Osteoblast (primary cell): ENCODE measurements around the gene ABLIM1. TPM values are rescaled to one million over a fixed set of nuclear protein-coding genes. Genes with fewer than 3 reads are reported as not detected.

ENCODE experiments used
- DNase-seq: peaks from one replicate; pipeline ENCODE4 v3.0.0; 2011; ENCODE audit warnings: low spot score, mixed read lengths; ENCODE audit not compliant: insufficient read length; ENCODE audit errors: missing footprints
- H2AFZ ChIP-seq: 2 replicates; pipeline ENCODE4 v1.6.0; 2011; ENCODE audit warnings: mild to moderate bottlenecking, low read length
- H3K27ac ChIP-seq: 2 replicates; pipeline ENCODE4 v1.5.1; 2011; ENCODE audit warnings: mild to moderate bottlenecking, low read depth, low read length, moderate library complexity
- H3K27me3 ChIP-seq: 2 replicates; pipeline ENCODE4 v1.6.0; 2012; ENCODE audit warnings: mild to moderate bottlenecking, control low read depth, inconsistent platforms, low read length, moderate library complexity; ENCODE audit not compliant: insufficient read depth
- H3K36me3 ChIP-seq: 2 replicates; pipeline ENCODE4 v1.5.1; 2011; ENCODE audit warnings: mild to moderate bottlenecking, low read length, control low read depth, moderate library complexity; ENCODE audit not compliant: insufficient read depth
- H3K4me1 ChIP-seq: 2 replicates; pipeline ENCODE4 v1.5.1; 2011; ENCODE audit warnings: mild to moderate bottlenecking, low read length, control low read depth, moderate library complexity; ENCODE audit not compliant: insufficient read depth
- H3K4me2 ChIP-seq: 2 replicates; pipeline ENCODE4 v1.6.0; 2011; ENCODE audit warnings: mild to moderate bottlenecking, low read length; ENCODE audit not compliant: insufficient read depth
- H3K4me3 ChIP-seq: fragments of 200-600 bp; sonication (generic); 3 replicates; pipeline ENCODE4 v1.5.1; 2012; ENCODE audit warnings: mild to moderate bottlenecking, low read length, inconsistent platforms; ENCODE audit not compliant: insufficient read depth
- H3K79me2 ChIP-seq: 2 replicates; pipeline ENCODE4 v1.6.0; 2012; ENCODE audit warnings: mild to moderate bottlenecking, low read length, control low read depth, inconsistent platforms; ENCODE audit not compliant: insufficient read depth
- H3K9me3 ChIP-seq: 2 replicates; pipeline ENCODE4 v1.5.1; 2011; ENCODE audit warnings: low read depth, low read length, control low read depth
- H4K20me1 ChIP-seq: 2 replicates; pipeline ENCODE4 v1.6.0; 2012; ENCODE audit warnings: mild to moderate bottlenecking, low read length, control low read depth; ENCODE audit not compliant: insufficient read depth
- total RNA-seq: library from RNA; depleted of rRNA; stranded (reverse); fragments of >200 nt; gene quantifications from 2 replicates; pipeline ENCODE4 v1.2.3, GENCODE V29; 2012
- TF ChIP-seq, protein P1 (sequence below): IDR thresholded peaks from 2 replicates; pipeline ENCODE4 v1.5.1; 2011; ENCODE audit warnings: mild to moderate bottlenecking, low read depth, low read length, moderate library complexity; ENCODE audit errors: extremely low read depth

Gene ABLIM1
- total RNA-seq, 1 donor = 11.2 TPM

DNA sequence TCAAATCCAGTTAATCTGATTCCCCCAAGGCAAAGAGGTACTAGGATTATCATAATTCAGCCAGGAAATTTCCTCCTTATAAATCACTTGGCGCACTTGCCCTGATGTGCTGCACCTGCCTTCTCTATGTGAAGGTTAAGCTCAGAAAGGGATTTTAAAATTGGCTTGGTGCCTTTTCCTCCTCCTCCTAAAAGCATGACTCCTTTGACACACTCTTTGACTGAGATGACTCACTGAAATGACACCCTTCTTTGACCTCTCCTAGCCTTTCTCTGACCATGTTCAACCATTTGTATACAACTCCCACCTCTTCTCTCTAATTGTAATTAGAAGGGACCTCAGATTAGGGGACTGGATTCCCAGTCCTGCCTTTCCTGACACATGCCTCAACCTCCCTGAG lies 46.5 kb downstream of the ABLIM1 start:
- H3K36me3 ChIP-seq = no peaks in the 10 kb centered on the region
- TF ChIP-seq, protein P1, sequence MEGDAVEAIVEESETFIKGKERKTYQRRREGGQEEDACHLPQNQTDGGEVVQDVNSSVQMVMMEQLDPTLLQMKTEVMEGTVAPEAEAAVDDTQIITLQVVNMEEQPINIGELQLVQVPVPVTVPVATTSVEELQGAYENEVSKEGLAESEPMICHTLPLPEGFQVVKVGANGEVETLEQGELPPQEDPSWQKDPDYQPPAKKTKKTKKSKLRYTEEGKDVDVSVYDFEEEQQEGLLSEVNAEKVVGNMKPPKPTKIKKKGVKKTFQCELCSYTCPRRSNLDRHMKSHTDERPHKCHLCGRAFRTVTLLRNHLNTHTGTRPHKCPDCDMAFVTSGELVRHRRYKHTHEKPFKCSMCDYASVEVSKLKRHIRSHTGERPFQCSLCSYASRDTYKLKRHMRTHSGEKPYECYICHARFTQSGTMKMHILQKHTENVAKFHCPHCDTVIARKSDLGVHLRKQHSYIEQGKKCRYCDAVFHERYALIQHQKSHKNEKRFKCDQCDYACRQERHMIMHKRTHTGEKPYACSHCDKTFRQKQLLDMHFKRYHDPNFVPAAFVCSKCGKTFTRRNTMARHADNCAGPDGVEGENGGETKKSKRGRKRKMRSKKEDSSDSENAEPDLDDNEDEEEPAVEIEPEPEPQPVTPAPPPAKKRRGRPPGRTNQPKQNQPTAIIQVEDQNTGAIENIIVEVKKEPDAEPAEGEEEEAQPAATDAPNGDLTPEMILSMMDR = no peak
- H3K27ac ChIP-seq = no peak overlapping the region
- H3K4me1 ChIP-seq = no peaks in the 10 kb centered on the region
- H3K4me2 ChIP-seq = no peak overlapping the region
- no peak overlapping the region for H3K4me3 ChIP-seq
- H3K9me3 ChIP-seq = no peaks in the 10 kb centered on the region
- H3K27me3 ChIP-seq = peaks cover 12% of the 10 kb centered on the region
- no peak overlapping the region for H2AFZ ChIP-seq
- DNase-seq = no peak
- no peaks in the 10 kb centered on the region for H3K79me2 ChIP-seq
- H4K20me1 ChIP-seq = no peaks in the 10 kb centered on the region

DNA sequence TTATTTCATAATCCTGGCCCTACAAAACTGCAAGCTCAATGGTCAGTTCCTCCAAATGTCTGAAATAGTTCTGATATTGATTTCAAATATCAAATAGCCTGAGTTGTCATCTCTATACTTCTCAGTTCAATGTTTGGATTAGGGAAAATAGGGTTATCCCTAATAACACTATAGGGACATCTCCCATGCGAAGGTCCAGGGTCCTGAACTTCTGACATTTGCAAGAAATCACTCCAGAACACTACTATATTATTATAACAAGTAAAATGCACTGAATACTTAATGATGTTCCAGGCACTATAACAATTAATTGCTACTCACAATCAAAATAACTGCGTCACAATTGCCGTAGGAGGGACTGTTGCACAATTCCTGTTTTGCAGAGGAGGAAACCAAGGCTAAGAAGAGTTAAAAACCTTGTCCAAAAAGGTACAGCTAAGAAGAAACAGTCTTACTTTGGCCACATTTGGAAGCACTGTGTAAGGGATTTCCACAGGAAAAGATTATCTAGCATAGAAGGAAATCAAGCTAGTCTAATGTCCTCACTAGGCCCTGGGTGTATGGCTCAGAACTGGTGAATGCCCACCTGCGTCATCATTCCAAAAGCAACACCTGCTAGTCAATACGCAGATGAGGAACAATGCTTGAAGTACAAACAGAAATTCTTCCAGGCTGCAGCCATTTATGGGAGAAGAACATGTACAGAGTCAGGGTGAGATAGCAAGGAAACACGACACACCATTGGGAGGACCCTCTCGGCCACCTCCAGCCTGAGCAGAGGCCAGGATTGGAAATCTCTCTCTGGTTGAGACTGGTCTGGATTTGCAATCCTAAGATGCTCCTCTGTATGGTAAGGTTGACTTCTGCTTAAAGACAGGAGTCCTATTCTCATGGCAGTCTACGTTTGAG lies 48.3 kb downstream of the ABLIM1 start:
- no peak overlapping the region for H3K4me3 ChIP-seq
- peaks cover 12% of the 10 kb centered on the region for H3K27me3 ChIP-seq
- no peaks in the 10 kb centered on the region for H3K4me1 ChIP-seq
- no peaks in the 10 kb centered on the region for H3K79me2 ChIP-seq
- no peak overlapping the region for H2AFZ ChIP-seq
- H3K9me3 ChIP-seq = no peaks in the 10 kb centered on the region
- TF ChIP-seq, protein P1 = no peak
- no peak for DNase-seq
- H4K20me1 ChIP-seq = no peaks in the 10 kb centered on the region
- no peak overlapping the region for H3K4me2 ChIP-seq
- no peak overlapping the region for H3K27ac ChIP-seq
- H3K36me3 ChIP-seq = no peaks in the 10 kb centered on the region

DNA sequence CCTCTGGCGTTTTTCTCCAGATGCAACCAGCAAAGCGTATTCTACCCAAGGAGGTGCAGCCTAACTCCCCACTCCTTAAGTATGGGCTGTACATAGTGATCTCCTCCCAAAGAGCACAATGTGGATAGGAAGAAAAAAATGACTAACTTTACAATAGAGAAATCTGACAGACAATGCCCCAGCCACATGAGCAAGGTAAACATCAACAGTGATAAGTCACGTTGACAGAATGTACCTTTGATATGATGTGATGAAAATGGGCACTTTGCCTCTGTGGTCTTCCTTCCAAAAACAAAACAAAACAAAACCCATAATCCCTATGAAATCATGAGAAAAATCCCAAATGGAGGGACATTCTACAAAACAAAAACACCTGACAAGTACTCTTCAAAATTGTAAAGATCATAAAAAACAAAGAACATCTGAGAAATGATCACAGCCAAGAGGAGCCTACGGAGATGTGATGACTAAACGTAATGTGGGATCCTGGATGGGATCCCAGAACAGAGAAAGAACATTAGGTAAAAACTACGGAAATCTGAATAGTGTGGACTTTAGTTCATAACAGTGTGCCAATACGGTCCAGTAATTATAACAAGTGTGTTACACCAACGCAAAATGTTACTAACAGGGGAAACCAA lies 50.6 kb downstream of the ABLIM1 start:
- H3K4me3 ChIP-seq = no peak overlapping the region
- no peak for DNase-seq
- H3K4me1 ChIP-seq = no peaks in the 10 kb centered on the region
- peaks cover 4% of the 10 kb centered on the region for H3K27me3 ChIP-seq
- no peaks in the 10 kb centered on the region for H4K20me1 ChIP-seq
- H3K27ac ChIP-seq = no peak overlapping the region
- H2AFZ ChIP-seq = no peak overlapping the region
- no peak overlapping the region for H3K4me2 ChIP-seq
- TF ChIP-seq, protein P1 = no peak
- no peaks in the 10 kb centered on the region for H3K9me3 ChIP-seq
- no peaks in the 10 kb centered on the region for H3K79me2 ChIP-seq
- no peaks in the 10 kb centered on the region for H3K36me3 ChIP-seq

DNA sequence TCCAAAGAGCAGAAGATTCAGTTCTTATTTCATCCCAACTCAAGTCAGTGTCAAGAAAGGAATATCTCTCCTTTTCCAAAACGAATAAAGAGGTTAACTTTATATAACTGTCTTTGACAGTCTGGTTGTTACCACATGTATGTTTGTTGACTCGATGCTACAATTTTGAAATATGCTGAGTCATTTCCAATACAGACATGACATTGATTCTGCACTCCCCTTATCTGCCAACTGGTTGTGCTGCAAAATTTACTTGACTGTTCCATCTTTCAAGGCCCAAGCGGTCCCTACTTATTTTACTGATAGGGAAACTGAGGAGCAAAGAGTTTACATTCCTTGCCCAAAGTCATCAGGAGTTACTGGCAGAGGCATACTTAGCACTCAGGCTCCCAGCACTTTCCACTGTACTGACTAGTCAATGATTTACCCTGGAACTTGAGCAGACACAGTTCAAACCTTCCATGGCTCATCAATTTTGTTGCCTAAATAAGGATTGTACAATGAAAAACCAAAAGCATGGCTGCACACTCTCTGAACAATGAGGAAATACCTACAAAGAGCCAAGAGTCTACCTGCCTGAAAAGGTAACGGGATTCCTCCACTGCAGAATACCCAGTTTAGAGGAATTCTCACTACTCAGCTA lies 52.8 kb downstream of the ABLIM1 start:
- no peak overlapping the region for H2AFZ ChIP-seq
- H3K27me3 ChIP-seq = peaks cover 3% of the 10 kb centered on the region
- no peaks in the 10 kb centered on the region for H3K9me3 ChIP-seq
- H3K36me3 ChIP-seq = no peaks in the 10 kb centered on the region
- no peak for DNase-seq
- H3K4me2 ChIP-seq = no peak overlapping the region
- H4K20me1 ChIP-seq = no peaks in the 10 kb centered on the region
- H3K4me1 ChIP-seq = no peaks in the 10 kb centered on the region
- TF ChIP-seq, protein P1 = no peak
- H3K79me2 ChIP-seq = no peaks in the 10 kb centered on the region
- no peak overlapping the region for H3K4me3 ChIP-seq
- H3K27ac ChIP-seq = no peak overlapping the region
